NB4 (cell line): ENCODE measurements around the gene TMTC2.

Experiments used
- POLR2A ChIP-seq: IDR thresholded peaks from 2 replicates; pipeline ENCODE4 v1.6.1; 2011; ENCODE audit warnings: mild to moderate bottlenecking; ENCODE audit not compliant: insufficient read length; ENCODE audit errors: extremely low read depth
- TF ChIP-seq, protein P1 (sequence below): IDR thresholded peaks from one replicate; pipeline ENCODE4 v1.5.1; 2012; ENCODE audit warnings: low read depth, low read length

DNA sequence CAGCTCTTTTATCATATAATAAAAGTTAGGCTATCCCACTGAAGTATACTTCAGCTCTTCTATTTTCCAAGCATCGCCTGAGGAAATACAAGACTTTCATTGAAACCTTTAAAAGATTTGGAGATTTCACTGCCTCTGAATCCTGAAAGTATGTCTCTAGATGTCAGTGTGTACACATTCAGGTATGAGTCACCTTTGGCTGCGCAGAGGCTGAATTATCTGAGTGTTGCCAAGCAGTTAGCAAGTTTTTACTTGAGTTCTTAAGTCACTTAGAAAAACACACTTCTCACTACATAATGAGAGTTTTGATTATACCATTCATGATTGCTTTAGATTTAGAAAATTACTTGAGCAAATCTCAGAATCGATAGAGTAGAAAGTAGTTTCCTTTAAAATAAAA, 210.3 kb downstream of the TMTC2 start:
- TF ChIP-seq, protein P1, sequence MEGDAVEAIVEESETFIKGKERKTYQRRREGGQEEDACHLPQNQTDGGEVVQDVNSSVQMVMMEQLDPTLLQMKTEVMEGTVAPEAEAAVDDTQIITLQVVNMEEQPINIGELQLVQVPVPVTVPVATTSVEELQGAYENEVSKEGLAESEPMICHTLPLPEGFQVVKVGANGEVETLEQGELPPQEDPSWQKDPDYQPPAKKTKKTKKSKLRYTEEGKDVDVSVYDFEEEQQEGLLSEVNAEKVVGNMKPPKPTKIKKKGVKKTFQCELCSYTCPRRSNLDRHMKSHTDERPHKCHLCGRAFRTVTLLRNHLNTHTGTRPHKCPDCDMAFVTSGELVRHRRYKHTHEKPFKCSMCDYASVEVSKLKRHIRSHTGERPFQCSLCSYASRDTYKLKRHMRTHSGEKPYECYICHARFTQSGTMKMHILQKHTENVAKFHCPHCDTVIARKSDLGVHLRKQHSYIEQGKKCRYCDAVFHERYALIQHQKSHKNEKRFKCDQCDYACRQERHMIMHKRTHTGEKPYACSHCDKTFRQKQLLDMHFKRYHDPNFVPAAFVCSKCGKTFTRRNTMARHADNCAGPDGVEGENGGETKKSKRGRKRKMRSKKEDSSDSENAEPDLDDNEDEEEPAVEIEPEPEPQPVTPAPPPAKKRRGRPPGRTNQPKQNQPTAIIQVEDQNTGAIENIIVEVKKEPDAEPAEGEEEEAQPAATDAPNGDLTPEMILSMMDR: no peak
- TF ChIP-seq POLR2A: no peak
